SJCRH30 (cell line): ENCODE measurements around the gene PALLD. TPM values are rescaled to one million over a fixed set of nuclear protein-coding genes. Genes with fewer than 3 reads are reported as not detected.

Experiments used
- DNase-seq, 2 experiments: peaks; one replicate each; pipeline ENCODE4 v3.0.0-alpha.2; 2015 to 2020
- H3K27ac ChIP-seq: fragments of 250-450 bp; sonication (Bioruptor Pico); 2 replicates; pipeline ENCODE4 v1.5.1; 2020; ENCODE audit warnings: mild to moderate bottlenecking, moderate library complexity
- H3K27me3 ChIP-seq: fragments of 250-450 bp; sonication (Bioruptor Pico); 2 replicates; pipeline ENCODE4 v1.5.1; 2020; ENCODE audit warnings: mild to moderate bottlenecking, moderate library complexity
- H3K36me3 ChIP-seq: fragments of 250-450 bp; sonication (Bioruptor Pico); 2 replicates; pipeline ENCODE4 v1.5.1; 2020; ENCODE audit warnings: mild to moderate bottlenecking, moderate library complexity
- H3K4me1 ChIP-seq: fragments of 250-450 bp; sonication (Bioruptor Pico); 2 replicates; pipeline ENCODE4 v1.5.1; 2020; ENCODE audit warnings: mild to moderate bottlenecking, moderate library complexity
- H3K4me3 ChIP-seq: fragments of 250-450 bp; sonication (Bioruptor Pico); 2 replicates; pipeline ENCODE4 v1.5.1; 2020; ENCODE audit warnings: mild to moderate bottlenecking, moderate library complexity
- H3K9me3 ChIP-seq: fragments of 250-450 bp; sonication (Bioruptor Pico); replicated peaks from 2 replicates; pipeline ENCODE4 v1.5.1; 2020; ENCODE audit warnings: mild to moderate bottlenecking, moderate library complexity
- total RNA-seq: library from RNA; depleted of rRNA; stranded (reverse); fragments of >200 nt; shearing (Covaris generic); gene quantifications from 2 replicates; pipeline ENCODE4 v1.2.3, GENCODE V29; 2014

PALLD gene
- total RNA-seq, 1 experiment from 2014 or later, result 47.3 TPM

DNA sequence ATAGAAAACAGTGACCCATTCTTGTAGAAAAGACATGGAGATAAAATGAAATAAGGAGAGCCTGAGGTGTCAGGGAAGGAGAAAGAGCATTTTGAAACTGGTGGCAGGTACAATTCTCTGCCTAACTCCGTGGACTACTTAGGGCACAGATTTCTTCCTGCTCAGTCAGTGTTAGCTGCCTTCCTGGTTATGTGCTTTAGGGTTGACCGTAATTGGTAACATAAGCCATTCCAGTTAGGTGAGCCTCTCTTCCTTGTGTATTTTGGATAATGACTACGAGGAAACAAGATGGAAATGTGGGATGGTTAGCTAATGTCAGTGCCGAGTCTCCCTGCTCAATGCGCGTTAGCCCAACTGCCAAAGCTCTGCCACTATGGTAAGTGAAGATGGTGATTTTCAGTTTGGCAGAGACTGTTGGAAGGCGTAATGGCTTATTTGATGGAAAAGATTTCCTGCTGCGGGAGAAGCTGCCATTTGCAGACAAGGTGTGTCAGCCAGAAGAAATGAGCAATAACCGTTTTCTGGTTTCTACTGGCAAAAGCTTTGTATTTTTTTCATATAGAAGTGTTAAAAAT is 339.1 kb downstream of the PALLD start:
- H3K36me3 ChIP-seq, result peaks cover 19% of the 10 kb centered on the region
- no peak overlapping the region for H3K27ac ChIP-seq
- no peak overlapping the region for H3K4me3 ChIP-seq

DNA sequence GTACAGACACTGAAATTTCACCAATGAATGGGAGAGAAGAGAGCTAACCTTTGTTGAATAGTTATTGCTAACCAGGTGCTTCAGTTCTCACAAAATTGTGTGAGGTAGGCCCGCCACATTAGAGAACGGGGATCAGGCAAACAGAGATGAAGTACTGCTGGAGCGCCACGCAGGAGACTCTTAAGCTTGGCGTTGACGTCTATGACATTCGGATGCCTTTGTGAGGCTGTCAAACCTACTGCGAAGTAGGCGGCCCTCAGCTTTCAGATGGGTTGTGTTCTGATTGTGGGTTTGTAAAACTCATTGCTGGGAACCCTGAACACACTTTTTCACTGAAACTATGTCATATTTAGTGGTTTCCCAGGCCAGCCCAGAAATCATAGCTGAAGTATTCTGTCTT is 339.6 kb downstream of the PALLD start:
- Histone ChIP-seq H3K36me3 (peaks cover 19% of the 10 kb centered on the region), H3K27ac (no peak overlapping the region), H3K4me1 (no peaks in the 10 kb centered on the region), H3K27me3 (no peaks in the 10 kb centered on the region), H3K9me3 (no peaks in the 10 kb centered on the region), H3K4me3 (no peak overlapping the region)
- DNase-seq, result no peak

More for the DNA sequence above, 339.1 kb downstream of the PALLD start:
- DNase-seq, result no peak
- Histone ChIP-seq H3K9me3 (no peaks in the 10 kb centered on the region), H3K27me3 (no peaks in the 10 kb centered on the region), H3K4me1 (peaks cover under 1% of the 10 kb centered on the region; the same call in 1 of the 2 replicates)

DNA sequence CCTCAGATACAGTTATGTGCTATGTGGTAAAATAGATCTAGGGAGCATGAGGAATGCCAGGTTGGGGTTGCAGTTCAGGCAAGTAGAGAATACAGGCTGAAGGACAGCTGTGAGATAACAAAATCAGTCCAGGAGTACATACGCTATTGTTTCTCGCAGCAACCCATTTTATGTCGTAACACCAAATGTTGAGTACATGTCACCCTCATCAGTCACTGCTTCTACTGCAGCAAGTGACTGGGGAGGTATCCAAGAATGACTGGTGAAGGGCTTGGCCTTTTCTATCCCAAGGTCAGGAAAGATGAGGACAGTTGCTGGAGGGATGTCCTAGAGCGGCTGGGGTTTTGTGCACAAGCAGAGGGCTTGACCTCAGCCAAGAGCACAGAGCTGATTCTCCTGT is 341.1 kb downstream of the PALLD start:
- Histone ChIP-seq H3K27me3 (no peaks in the 10 kb centered on the region), H3K36me3 (peaks cover 26% of the 10 kb centered on the region), H3K4me3 (no peak overlapping the region), H3K4me1 (peaks cover 14% of the 10 kb centered on the region), H3K9me3 (no peaks in the 10 kb centered on the region), H3K27ac (no peak overlapping the region)
- DNase-seq, result no peak

DNA sequence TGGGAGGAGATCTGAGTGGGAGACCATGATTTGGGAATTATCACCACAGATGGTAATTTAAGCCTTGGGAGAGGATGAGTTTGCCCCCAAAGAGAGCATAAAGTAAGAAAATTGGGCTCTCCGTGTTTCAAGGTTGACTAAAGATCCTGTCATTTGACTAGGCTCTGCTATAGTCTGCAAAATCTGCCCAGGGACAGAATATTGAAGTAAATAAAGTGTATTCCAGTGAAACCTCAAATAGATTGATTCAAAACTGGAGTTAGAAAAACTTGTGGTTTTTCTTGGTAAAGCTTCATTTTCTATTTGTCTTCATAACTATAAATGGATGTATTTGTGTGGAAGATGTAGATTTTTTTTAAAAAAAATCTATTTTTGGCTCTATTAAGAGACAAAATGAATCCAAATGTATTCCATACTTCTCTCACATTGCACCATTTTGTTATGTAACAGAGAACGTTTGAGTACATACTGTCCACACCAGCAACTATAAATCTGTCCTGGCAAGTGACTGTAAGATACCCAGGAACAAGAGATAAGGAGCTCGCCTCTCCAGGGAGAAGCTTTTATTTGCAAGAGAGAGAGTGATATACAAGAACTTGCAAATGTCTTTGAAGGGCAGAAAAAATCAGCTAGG is 343.0 kb downstream of the PALLD start:
- H3K27me3 ChIP-seq, result no peaks in the 10 kb centered on the region
- no peak for DNase-seq
- H3K9me3 ChIP-seq, result no peaks in the 10 kb centered on the region
- no peak overlapping the region for H3K4me3 ChIP-seq
- H3K36me3 ChIP-seq, result peaks cover 30% of the 10 kb centered on the region
- H3K4me1 ChIP-seq, result peaks cover 29% of the 10 kb centered on the region
- no peak overlapping the region for H3K27ac ChIP-seq

DNA sequence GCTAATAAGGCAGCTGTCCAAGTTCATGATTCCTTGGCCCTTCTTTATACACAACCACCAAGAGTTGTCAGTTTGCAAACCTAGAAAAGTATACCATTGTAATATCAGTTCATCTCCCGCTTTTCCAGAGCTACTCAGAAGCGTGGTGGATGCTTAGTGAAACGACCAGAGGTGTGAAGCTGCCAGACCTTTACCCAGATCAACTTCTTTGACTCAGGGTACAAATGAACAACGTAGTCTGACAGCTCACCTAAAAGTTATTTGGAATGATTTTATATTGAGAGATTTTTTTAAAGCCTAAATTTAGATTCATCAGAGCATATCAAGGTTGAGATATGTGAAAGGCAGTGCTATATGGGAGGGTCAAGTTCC is 343.5 kb downstream of the PALLD start:
- H3K27ac ChIP-seq, result no peak overlapping the region
- DNase-seq, result no peak
- H3K36me3 ChIP-seq, result peaks cover 32% of the 10 kb centered on the region

DNA sequence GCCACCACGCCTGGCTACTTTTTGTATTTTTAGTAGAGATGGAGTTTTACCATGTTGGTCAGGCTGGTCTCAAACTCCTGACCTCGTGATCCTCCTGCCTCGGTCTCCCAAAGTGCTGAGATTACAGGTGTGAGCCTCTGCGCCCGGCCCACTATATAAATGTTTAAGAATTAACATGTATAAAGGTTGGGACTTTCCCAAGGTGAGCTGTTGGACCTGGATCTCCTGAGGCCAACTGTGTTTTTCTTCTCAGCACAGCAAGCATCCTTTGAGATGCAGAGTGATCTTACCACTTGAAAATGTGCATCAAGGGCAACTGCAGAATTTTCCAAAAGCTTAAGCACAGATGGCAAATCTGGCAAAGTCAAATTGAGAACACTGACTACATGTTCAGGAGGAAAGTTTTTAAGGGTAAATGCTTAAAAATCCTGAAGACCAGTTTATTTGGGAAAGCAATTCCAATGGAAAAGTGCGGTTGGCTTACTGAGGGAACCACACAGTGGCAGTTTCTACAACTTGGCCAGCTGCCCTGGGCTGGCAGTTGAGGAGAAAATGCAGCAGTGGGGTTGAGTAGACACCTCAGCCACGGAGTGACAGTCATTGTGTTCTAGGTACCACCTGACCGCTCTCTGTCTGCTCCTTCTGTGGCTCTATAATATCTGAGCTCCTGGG is 344.3 kb downstream of the PALLD start:
- no peak for DNase-seq
- peaks cover 29% of the 10 kb centered on the region for H3K4me1 ChIP-seq
- no peak overlapping the region for H3K27ac ChIP-seq
- peaks cover 32% of the 10 kb centered on the region for H3K36me3 ChIP-seq
- H3K9me3 ChIP-seq, result no peaks in the 10 kb centered on the region
- no peak overlapping the region for H3K4me3 ChIP-seq
- H3K27me3 ChIP-seq, result no peaks in the 10 kb centered on the region

More for the DNA sequence above, 343.5 kb downstream of the PALLD start:
- Histone ChIP-seq H3K27me3 (no peaks in the 10 kb centered on the region), H3K4me3 (no peak overlapping the region), H3K9me3 (no peaks in the 10 kb centered on the region), H3K4me1 (peaks cover 29% of the 10 kb centered on the region)

DNA sequence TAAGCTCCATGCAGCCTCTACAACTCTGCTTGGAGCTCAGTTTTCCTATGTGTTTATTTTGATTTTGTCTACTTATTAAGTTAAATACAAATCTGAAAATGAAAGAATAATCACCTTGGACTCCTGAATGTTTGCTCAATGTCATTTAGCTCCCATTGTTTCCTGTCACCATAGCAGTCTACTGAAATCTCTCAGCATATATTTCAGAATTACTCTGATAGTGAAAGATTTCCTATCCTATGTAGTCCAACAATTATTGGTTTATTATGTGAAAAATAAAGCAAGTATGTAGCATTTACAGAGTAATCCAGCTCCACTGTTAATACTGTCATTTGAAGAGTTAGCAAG is 344.8 kb downstream of the PALLD start:
- H3K4me1 ChIP-seq, result peaks cover 29% of the 10 kb centered on the region
- DNase-seq, result no peak
- H3K27ac ChIP-seq, result no peak overlapping the region
- no peaks in the 10 kb centered on the region for H3K9me3 ChIP-seq
- no peaks in the 10 kb centered on the region for H3K27me3 ChIP-seq
- H3K36me3 ChIP-seq, result peaks cover 27% of the 10 kb centered on the region
- no peak overlapping the region for H3K4me3 ChIP-seq

DNA sequence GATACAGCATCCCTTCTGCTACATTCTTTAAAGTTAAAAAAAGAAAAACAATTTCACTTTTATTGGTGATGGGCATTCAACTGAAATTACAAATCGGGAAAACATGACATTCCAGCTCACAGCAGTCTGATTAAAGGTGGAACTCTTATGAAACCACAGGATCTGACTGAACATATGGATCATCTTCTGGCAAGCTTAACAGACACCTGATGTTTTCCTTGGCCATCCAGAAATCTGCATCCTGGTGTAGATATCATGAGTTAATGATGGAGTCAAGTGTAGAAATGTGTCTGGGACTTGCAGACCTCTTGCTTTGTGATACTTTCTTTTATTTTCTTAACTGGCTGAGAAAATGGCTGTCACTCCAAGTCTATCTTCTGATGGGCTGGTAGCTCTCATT is 345.3 kb downstream of the PALLD start:
- no peak for DNase-seq
- Histone ChIP-seq H3K27me3 (no peaks in the 10 kb centered on the region), H3K9me3 (no peaks in the 10 kb centered on the region), H3K27ac (peak overlapping the region; percentile 20; the same call in 1 of the 2 replicates), H3K4me3 (no peak overlapping the region), H3K4me1 (peaks cover 29% of the 10 kb centered on the region), H3K36me3 (peaks cover 22% of the 10 kb centered on the region)

DNA sequence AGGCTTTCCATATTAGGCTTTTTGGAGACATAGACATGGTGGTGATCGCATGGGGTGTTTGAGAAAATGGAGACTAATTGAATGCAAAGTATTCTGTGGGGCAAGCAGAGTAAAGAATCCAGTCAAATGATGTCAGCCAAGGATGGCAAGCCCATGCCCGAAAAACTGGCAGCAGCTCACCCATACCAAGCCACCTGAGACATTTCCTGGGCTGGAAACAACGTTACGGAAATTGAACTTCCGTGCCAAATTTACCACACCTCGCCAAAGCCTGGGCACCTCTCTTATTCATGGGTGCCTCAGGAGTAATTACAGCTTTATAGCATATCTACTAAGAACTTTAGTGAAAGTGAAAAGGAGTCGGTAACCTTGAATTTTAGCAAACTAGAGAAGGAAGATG is 346.8 kb downstream of the PALLD start:
- Histone ChIP-seq H3K36me3 (peaks cover 16% of the 10 kb centered on the region), H3K9me3 (no peaks in the 10 kb centered on the region), H3K4me1 (peaks cover 40% of the 10 kb centered on the region), H3K27me3 (no peaks in the 10 kb centered on the region), H3K27ac (no peak overlapping the region), H3K4me3 (no peak overlapping the region)
- DNase-seq, result no peak

DNA sequence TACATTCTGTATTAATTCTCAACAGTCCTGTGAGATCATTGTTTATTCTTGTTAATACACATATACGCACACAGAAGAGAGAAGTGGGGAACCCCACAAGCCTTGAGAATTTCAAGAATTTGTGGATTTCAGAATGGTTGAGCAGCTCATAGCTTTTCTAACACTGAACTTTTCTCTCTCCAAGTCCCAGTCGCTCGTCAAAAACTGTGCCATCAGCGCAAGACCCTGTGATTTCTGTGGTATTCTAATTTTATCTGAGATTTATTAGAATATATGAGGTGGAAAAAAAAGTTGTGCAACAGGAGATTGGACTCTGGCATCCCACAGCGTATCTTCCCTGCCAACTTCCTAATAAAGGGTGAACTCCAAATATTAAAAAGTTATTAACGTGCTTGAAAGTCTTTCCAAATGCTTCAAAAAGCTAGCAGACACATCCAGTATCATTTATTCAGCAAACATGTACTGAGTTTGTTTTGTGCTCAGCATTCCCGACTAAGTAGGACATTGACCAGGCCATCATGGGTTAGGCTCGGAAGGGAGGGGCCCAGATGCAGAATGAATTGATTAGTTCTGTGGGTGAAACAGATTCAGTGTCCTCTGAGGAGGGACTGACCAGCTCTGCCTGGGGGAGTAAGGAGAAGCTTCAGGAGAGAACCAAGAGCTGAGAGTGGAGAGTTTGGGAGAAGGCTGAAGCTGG is 347.6 kb downstream of the PALLD start:
- Histone ChIP-seq H3K36me3 (peaks cover 16% of the 10 kb centered on the region), H3K27ac (no peak overlapping the region; the same call in 1 of the 2 replicates), H3K9me3 (no peaks in the 10 kb centered on the region), H3K27me3 (no peaks in the 10 kb centered on the region), H3K4me1 (peaks cover 47% of the 10 kb centered on the region), H3K4me3 (no peak overlapping the region)
- DNase-seq, result no peak

DNA sequence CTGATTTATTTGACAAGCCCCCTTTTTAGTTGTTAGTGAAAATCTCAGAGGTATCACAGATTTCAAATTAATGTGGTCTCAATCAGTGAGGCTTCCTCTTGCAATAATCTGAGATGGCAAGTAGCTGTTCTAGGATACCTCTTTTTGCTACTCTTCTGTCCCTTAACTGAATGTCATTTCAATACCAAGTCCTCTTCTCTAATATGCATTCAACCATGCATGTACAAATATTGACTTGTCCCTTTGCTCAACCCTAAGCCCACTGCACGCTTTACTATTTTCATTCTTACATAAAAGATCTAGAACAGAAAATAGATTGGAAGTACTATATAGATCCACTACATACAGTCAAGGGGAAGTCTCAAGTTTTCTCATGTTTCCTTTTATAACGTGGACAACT is 349.0 kb downstream of the PALLD start:
- peaks cover 47% of the 10 kb centered on the region for H3K4me1 ChIP-seq
- H3K27ac ChIP-seq, result no peak overlapping the region
- H3K9me3 ChIP-seq, result no peaks in the 10 kb centered on the region
- H3K27me3 ChIP-seq, result no peaks in the 10 kb centered on the region
- DNase-seq, result no peak
- H3K36me3 ChIP-seq, result peaks cover 16% of the 10 kb centered on the region
- H3K4me3 ChIP-seq, result no peak overlapping the region

DNA sequence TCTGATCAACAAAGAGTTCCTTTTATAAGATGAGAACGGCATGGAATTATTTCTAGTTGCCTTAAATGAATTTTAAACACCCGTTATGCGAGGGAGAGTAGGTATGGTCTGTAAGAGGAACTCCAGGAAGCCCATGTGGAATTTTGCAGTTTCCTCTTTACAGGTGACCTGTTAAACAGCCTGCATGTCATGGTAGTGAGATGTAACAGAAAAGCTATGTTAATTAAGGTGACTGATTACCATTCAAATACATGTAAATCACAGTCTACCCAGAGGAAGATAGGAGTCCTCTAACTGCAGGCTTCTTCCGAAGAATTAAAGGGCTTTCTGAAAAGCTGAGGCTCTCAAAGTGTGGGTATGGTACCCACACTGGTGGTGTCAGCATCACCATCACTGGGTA is 349.6 kb downstream of the PALLD start:
- Histone ChIP-seq H3K9me3 (no peaks in the 10 kb centered on the region), H3K27ac (no peak overlapping the region), H3K27me3 (no peaks in the 10 kb centered on the region), H3K4me1 (peaks cover 47% of the 10 kb centered on the region), H3K4me3 (no peak overlapping the region), H3K36me3 (peaks cover 16% of the 10 kb centered on the region)
- DNase-seq, result no peak

DNA sequence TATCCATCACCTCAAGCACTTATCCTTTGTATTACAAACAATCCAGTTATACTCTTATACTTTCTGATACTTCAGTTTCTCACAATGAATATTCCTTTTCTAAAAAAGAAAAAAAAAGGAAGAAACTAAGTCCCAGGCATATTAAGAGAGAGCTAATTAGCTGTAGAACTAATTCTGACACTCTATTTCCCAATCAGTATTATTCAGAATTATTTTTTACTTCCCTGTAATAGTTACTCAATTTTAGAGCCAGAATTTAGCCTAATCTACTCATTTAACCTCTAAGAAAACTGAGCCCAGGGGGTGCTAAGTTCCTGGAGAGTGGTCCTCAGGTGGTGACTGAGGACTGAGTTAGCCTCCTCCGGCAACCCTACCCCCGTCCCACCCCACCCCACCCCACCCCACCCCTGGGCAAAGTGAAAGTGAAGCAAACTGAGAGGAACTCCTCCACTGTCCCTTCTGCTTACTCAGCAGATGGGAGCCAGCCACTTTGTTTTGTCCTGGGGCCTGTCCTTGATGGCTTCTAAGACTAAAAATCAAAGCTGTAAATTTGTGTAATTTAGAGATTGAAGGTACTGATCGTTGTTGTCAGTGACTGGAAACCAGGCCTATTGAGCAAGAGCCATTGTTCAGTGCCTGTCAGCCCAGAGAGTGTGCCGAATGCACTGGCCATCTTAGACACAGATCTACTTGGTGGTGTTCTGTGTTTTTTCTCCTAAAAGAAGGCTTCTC is 351.1 kb downstream of the PALLD start:
- peaks cover 9% of the 10 kb centered on the region for H3K36me3 ChIP-seq
- H3K27me3 ChIP-seq, result no peaks in the 10 kb centered on the region
- H3K4me1 ChIP-seq, result peaks cover 38% of the 10 kb centered on the region
- H3K27ac ChIP-seq, result peak overlapping the region; percentile 57
- no peak overlapping the region for H3K4me3 ChIP-seq
- H3K9me3 ChIP-seq, result no peaks in the 10 kb centered on the region
- no peak for DNase-seq

DNA sequence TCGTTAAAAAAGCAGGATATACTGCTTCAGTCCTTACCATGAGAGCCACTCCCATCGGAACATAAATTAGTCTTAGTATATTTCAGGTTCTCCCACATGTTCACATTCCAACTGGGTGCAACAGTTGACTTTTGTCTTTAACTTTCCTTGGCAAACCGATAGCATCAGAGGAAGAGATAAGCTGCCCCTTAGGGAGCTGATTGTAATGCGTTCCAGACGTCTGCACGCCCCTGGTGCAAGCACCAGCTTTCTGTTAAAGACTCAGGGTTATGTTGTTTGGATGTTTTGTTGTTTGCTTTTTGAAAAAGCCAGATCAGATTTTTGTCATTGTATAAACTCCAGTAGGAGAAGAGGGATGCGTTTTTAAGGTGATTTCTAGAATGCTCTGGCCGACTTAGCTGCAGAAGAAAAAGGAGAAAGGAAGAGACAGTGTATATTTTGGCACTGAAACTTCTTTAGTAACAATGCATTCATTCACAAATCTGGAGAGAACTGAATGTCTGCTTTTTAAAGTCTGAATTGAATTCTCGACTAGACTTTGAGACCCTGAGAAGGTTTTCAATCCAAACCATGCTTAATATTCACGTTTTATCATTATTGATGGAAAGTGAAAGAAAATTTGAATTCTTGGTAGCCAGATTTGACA is 352.3 kb downstream of the PALLD start:
- no peak overlapping the region for H3K4me3 ChIP-seq
- H3K4me1 ChIP-seq, result peaks cover 37% of the 10 kb centered on the region
- DNase-seq, result peak; percentile 30 to 60
- H3K27ac ChIP-seq, result peak overlapping the region; percentile 57
- H3K27me3 ChIP-seq, result no peaks in the 10 kb centered on the region
- H3K9me3 ChIP-seq, result no peaks in the 10 kb centered on the region
- H3K36me3 ChIP-seq, result peaks cover 12% of the 10 kb centered on the region
